Liver (tissue), 9 donors: Measurements from ENCODE around the gene SH3GL1. TPM values are rescaled to one million over a fixed set of nuclear protein-coding genes. Genes with fewer than 3 reads are reported as not detected.

ENCODE experiments used
- DNase-seq: peaks from one replicate; pipeline ENCODE4 v3.0.0-alpha.2; 2017; ENCODE audit warnings: low spot score
- H3K27ac ChIP-seq, 2 donors: one replicate each; pipeline ENCODE4 v1.7.0; 2013; ENCODE audit warnings: inconsistent platforms in 2 of 2, low read length in 2 of 2, control low read depth in 1 of 2, low read depth in 1 of 2, mild to moderate bottlenecking in 1 of 2
- H3K27me3 ChIP-seq, 4 donors: one replicate each; pipeline versions ENCODE4 v1.6.1 to v1.7.0; 2013; ENCODE audit warnings: low read length in 3 of 4, inconsistent platforms in 1 of 4, mild to moderate bottlenecking in 1 of 4, moderate library complexity in 1 of 4; ENCODE audit not compliant: control insufficient read depth in 4 of 4, insufficient read depth in 4 of 4
- H3K36me3 ChIP-seq, 4 donors: one replicate each; pipeline versions ENCODE4 v1.6.1 to v1.7.0; 2013; ENCODE audit warnings: low read length in 3 of 4, mild to moderate bottlenecking in 3 of 4, low read depth in 1 of 4, moderate library complexity in 1 of 4; ENCODE audit not compliant: control insufficient read depth in 4 of 4, insufficient read depth in 3 of 4
- H3K4me1 ChIP-seq, 4 donors: one replicate each; pipeline versions ENCODE4 v1.6.1 to v1.7.0; 2013; ENCODE audit warnings: low read length in 3 of 4, mild to moderate bottlenecking in 3 of 4, moderate library complexity in 1 of 4; ENCODE audit not compliant: control insufficient read depth in 4 of 4, insufficient read depth in 4 of 4
- H3K4me3 ChIP-seq, 3 donors: one replicate each; pipeline versions ENCODE4 v1.6.1 to v1.7.0; 2013; ENCODE audit warnings: low read length in 3 of 3, control low read depth in 1 of 3, low read depth in 1 of 3, mild to moderate bottlenecking in 1 of 3
- H3K9ac ChIP-seq, 2 donors: one replicate each; pipeline ENCODE4 v1.7.0; 2013; ENCODE audit warnings: low read length in 2 of 2, mild to moderate bottlenecking in 2 of 2, moderate library complexity in 2 of 2, control low read depth in 1 of 2, low read depth in 1 of 2
- H3K9me3 ChIP-seq, 4 donors: one replicate each; pipeline versions ENCODE4 v1.6.1 to v1.7.0; 2013; ENCODE audit warnings: low read length in 3 of 4; ENCODE audit not compliant: control insufficient read depth in 4 of 4
- EGR1 ChIP-seq, 2 donors: IDR thresholded peaks; 2 replicates each; pipeline ENCODE4 v1.6.1; 2016 to 2018; ENCODE audit warnings: antibody characterized with exemption in 2 of 2, low read depth in 2 of 2
- FOXA1 ChIP-seq: IDR thresholded peaks from 2 replicates; pipeline ENCODE4 v1.6.1; 2016; ENCODE audit warnings: antibody characterized with exemption
- FOXA2 ChIP-seq: IDR thresholded peaks from 2 replicates; pipeline ENCODE4 v1.6.1; 2016; ENCODE audit warnings: antibody characterized with exemption
- GABPA ChIP-seq, 2 donors: IDR thresholded peaks in 1 of 2; conservative IDR thresholded peaks in 1 of 2; 2 replicates each; pipeline ENCODE4 v1.6.1; 2016; ENCODE audit warnings: antibody characterized with exemption in 2 of 2, mild to moderate bottlenecking in 1 of 2, moderate library complexity in 1 of 2
- HNF4A ChIP-seq, 2 donors: conservative IDR thresholded peaks; 2 replicates each; pipeline ENCODE4 v1.6.1; 2016; ENCODE audit warnings: antibody characterized with exemption in 2 of 2, mild to moderate bottlenecking in 2 of 2
- JUND ChIP-seq, 2 donors: IDR thresholded peaks; 2 replicates each; pipeline ENCODE4 v1.6.1; 2016; ENCODE audit warnings: antibody characterized with exemption in 2 of 2
- NR2F2 ChIP-seq: IDR thresholded peaks from 2 replicates; pipeline ENCODE4 v1.6.1; 2016; ENCODE audit warnings: antibody characterized with exemption
- RAD21 ChIP-seq, 2 donors: IDR thresholded peaks; 2 replicates each; pipeline ENCODE4 v1.6.1; 2016; ENCODE audit warnings: antibody characterized with exemption in 2 of 2, mild to moderate bottlenecking in 2 of 2
- RXRA ChIP-seq, 2 donors: IDR thresholded peaks; 2 replicates each; pipeline ENCODE4 v1.6.1; 2017 to 2018; ENCODE audit warnings: antibody characterized with exemption in 2 of 2, mild to moderate bottlenecking in 1 of 2
- SP1 ChIP-seq: IDR thresholded peaks from 2 replicates; pipeline ENCODE4 v1.6.1; 2018; ENCODE audit warnings: antibody characterized with exemption, mild to moderate bottlenecking
- YY1 ChIP-seq: IDR thresholded peaks from 2 replicates; pipeline ENCODE4 v1.6.1; 2016; ENCODE audit warnings: antibody characterized with exemption, mild to moderate bottlenecking
- WGBS: extraction: QIAGEN DNeasy Blood & Tissue Kit; methylation state at CpG from one replicate; pipeline ENCODE4 v1.1.7; 2013; 5-methylcytosine and 5-hydroxymethylcytosine counted together
- polyA plus RNA-seq, 2 donors: library from polyadenylated mRNA; stranded (reverse) in 1 of 2; unstranded in 1 of 2; fragments of 200-250 nt in 1 of 2; fragments of >200 nt in 1 of 2; fragmentation: Nextera tagmentation in 1 of 2; extraction: Ambion mirVana in 1 of 2; gene quantifications; one replicate each; pipeline versions ENCODE4 v1.2.1 to v1.2.3, GENCODE V29; 2013 to 2015
- total RNA-seq, 2 donors: library from RNA; depleted of rRNA; stranded (reverse); fragments of >200 nt; gene quantifications; one replicate each; pipeline ENCODE4 v1.2.3, GENCODE V29; 2014
- TF ChIP-seq, protein P1 (sequence below): IDR thresholded peaks from 2 replicates; pipeline ENCODE4 v1.6.1; 2016; ENCODE audit warnings: antibody characterized with exemption
- TF ChIP-seq, protein P2 (sequence below): IDR thresholded peaks from 2 replicates; pipeline ENCODE4 v1.6.1; 2016; ENCODE audit warnings: antibody characterized with exemption, mild to moderate bottlenecking
- TF ChIP-seq, protein P3 (sequence below): IDR thresholded peaks from 2 replicates; pipeline ENCODE4 v1.6.1; 2016; ENCODE audit warnings: antibody characterized with exemption
- TF ChIP-seq, protein P4 (sequence below): fragments of 150-350 bp; IDR thresholded peaks from 2 replicates; pipeline ENCODE4 v1.5.1; 2017; ENCODE audit warnings: improper control_type of control experiment, low read depth, low read length; ENCODE audit not compliant: missing input control
- donor health status: healthy.
- donor health status: healthy.
- donor health status: healthy.
- donor health status: healthy.
- donor health status: healthy.

SH3GL1 gene
- total and polyA plus RNA-seq, 4 donors: 16.5 to 27.8 (median 18.2) TPM

DNA sequence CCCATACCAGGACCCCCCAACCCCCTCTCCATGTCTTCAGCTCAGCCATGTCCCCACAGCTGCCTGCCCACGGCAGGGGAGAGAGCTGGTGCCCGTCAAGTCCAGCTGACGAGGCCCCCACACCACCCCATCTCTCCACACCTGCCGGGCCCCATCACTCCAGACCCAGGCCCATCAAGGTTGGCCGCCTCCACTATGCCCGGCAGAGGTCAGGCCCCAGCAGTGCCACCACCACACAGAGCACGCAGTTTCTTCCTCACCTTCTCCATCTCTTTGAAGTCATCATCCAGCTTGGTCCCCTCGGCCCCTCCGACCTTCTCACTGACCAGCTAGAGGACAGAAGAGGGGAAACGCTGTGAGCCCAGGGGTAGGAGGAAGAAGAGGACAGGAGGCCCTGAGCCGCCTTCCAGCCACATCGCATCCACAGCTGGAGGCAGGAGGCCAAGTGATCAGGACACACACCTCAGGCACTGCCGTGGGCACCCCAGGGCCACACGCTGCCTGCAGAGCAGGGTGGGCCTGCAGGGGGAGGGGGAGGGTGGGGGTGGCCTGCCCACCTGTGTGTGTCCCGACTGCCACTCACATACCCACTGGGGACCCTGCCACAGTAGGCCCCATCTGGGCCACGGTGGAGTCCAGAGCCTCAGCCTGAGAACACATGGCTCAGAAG is 33.5 kb downstream of the SH3GL1 start:
- no peak for TF ChIP-seq FOXA2
- TF ChIP-seq, protein P1, sequence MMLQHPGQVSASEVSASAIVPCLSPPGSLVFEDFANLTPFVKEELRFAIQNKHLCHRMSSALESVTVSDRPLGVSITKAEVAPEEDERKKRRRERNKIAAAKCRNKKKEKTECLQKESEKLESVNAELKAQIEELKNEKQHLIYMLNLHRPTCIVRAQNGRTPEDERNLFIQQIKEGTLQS: no peak
- TF ChIP-seq HNF4A (conservative IDR thresholded peaks at IDR 0.05): no peak
- no peak for TF ChIP-seq RAD21 (IDR thresholded peaks at IDR 0.05)
- TF ChIP-seq FOXA1: no peak
- TF ChIP-seq RXRA (IDR thresholded peaks at IDR 0.05): no peak
- TF ChIP-seq, protein P2, sequence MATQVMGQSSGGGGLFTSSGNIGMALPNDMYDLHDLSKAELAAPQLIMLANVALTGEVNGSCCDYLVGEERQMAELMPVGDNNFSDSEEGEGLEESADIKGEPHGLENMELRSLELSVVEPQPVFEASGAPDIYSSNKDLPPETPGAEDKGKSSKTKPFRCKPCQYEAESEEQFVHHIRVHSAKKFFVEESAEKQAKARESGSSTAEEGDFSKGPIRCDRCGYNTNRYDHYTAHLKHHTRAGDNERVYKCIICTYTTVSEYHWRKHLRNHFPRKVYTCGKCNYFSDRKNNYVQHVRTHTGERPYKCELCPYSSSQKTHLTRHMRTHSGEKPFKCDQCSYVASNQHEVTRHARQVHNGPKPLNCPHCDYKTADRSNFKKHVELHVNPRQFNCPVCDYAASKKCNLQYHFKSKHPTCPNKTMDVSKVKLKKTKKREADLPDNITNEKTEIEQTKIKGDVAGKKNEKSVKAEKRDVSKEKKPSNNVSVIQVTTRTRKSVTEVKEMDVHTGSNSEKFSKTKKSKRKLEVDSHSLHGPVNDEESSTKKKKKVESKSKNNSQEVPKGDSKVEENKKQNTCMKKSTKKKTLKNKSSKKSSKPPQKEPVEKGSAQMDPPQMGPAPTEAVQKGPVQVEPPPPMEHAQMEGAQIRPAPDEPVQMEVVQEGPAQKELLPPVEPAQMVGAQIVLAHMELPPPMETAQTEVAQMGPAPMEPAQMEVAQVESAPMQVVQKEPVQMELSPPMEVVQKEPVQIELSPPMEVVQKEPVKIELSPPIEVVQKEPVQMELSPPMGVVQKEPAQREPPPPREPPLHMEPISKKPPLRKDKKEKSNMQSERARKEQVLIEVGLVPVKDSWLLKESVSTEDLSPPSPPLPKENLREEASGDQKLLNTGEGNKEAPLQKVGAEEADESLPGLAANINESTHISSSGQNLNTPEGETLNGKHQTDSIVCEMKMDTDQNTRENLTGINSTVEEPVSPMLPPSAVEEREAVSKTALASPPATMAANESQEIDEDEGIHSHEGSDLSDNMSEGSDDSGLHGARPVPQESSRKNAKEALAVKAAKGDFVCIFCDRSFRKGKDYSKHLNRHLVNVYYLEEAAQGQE: no peak
- TF ChIP-seq NR2F2: no peak
- no peak for TF ChIP-seq SP1
- TF ChIP-seq EGR1 (IDR thresholded peaks at IDR 0.05; ENCODE audit: low read depth in 2 of 2): no peak
- TF ChIP-seq, protein P3, sequence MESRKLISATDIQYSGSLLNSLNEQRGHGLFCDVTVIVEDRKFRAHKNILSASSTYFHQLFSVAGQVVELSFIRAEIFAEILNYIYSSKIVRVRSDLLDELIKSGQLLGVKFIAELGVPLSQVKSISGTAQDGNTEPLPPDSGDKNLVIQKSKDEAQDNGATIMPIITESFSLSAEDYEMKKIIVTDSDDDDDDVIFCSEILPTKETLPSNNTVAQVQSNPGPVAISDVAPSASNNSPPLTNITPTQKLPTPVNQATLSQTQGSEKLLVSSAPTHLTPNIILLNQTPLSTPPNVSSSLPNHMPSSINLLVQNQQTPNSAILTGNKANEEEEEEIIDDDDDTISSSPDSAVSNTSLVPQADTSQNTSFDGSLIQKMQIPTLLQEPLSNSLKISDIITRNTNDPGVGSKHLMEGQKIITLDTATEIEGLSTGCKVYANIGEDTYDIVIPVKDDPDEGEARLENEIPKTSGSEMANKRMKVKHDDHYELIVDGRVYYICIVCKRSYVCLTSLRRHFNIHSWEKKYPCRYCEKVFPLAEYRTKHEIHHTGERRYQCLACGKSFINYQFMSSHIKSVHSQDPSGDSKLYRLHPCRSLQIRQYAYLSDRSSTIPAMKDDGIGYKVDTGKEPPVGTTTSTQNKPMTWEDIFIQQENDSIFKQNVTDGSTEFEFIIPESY: no peak
- TF ChIP-seq, protein P4, sequence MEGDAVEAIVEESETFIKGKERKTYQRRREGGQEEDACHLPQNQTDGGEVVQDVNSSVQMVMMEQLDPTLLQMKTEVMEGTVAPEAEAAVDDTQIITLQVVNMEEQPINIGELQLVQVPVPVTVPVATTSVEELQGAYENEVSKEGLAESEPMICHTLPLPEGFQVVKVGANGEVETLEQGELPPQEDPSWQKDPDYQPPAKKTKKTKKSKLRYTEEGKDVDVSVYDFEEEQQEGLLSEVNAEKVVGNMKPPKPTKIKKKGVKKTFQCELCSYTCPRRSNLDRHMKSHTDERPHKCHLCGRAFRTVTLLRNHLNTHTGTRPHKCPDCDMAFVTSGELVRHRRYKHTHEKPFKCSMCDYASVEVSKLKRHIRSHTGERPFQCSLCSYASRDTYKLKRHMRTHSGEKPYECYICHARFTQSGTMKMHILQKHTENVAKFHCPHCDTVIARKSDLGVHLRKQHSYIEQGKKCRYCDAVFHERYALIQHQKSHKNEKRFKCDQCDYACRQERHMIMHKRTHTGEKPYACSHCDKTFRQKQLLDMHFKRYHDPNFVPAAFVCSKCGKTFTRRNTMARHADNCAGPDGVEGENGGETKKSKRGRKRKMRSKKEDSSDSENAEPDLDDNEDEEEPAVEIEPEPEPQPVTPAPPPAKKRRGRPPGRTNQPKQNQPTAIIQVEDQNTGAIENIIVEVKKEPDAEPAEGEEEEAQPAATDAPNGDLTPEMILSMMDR: no peak
- Histone ChIP-seq H3K4me3 (no peak overlapping the region), H3K9ac (no peak overlapping the region), H3K27me3 (no peaks in the 10 kb centered on the region), H3K4me1 (peaks cover 4 to 38% (median 20%) of the 10 kb centered on the region in 4 donors), H3K9me3 (no peaks in the 10 kb centered on the region), H3K27ac (no peak overlapping the region), H3K36me3 (peaks cover 9 to 39% (median 21%) of the 10 kb centered on the region in 4 donors)
- 92% methylated on average over 16 of the region's 16 CpGs for WGBS
- DNase-seq: no peak

DNA sequence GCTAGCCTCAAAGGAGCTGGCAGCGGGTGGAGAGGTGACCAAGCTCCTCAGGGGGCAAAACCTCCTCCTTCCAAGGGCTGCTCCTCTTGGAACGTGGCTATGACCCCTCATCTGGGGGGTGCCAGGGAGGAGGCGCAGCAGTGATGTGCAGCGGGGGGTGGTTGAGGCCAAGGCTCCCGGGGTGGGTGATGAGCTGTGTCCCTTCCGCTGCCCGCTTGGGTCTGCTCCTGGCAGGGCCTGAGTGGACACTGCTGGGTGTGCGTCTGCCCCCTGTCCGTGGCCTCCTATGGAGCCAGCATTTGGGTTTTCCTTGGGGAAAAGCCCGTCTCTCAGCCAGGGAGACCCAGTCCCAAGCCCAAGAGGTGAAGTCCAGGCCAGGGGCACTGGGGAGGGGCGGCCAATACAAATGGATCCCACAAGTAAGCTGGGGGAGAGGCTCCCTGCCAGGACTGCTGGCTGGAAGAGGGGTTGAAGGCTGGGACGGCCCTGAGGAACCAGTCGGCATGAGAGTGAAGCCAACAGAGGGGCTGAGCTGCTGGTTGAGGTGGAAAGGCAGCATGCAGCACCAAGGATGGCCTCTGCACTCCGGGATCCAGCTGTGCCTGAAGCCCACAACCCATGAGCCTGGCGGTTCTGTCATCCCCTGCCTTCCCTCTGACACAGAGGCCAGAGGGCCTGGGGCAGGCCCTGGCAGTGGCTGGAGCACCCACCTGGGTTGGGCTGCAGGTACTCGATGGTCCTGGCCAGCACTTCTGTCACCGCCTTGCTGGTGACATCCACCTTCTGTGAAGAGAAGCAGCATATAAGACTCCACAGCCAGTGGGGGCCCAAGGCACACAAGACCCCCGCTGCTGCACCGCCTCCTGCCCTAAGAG is 34.3 kb downstream of the SH3GL1 start:
- WGBS: 96% methylated on average over 19 of the region's 19 CpGs
- no peak overlapping the region for H3K9ac ChIP-seq
- H3K27me3 ChIP-seq: no peaks in the 10 kb centered on the region
- H3K9me3 ChIP-seq: no peaks in the 10 kb centered on the region
- no peak overlapping the region for H3K27ac ChIP-seq
- no peak for DNase-seq
- H3K4me1 ChIP-seq: peaks cover 4 to 31% (median 16%) of the 10 kb centered on the region in 4 donors
- H3K36me3 ChIP-seq: peaks cover 9 to 40% (median 24%) of the 10 kb centered on the region in 4 donors
- no peak overlapping the region for H3K4me3 ChIP-seq
- no peak for TF ChIP-seq EGR1 (IDR thresholded peaks at IDR 0.05; ENCODE audit: low read depth in 2 of 2)
- no peak for TF ChIP-seq GABPA (IDR thresholded peaks at IDR 0.05 in 1 of 2, conservative IDR thresholded peaks at IDR 0.05 in 1 of 2)
- TF ChIP-seq, protein P2: no peak
- TF ChIP-seq RXRA (IDR thresholded peaks at IDR 0.05): no peak
- TF ChIP-seq YY1: no peak
- TF ChIP-seq, protein P4: no peak
- no peak for TF ChIP-seq FOXA1
- no peak for TF ChIP-seq FOXA2
- no peak for TF ChIP-seq JUND (IDR thresholded peaks at IDR 0.05)
- no peak for TF ChIP-seq HNF4A (conservative IDR thresholded peaks at IDR 0.05)
